Activated gamma-delta T cell treated with anti-CD3 and anti-CD28 coated beads, Interleukin-2, amount 50 U/mL, for 16 hours (primary cell): ENCODE results near the gene ERCC6.
A peak's percentile ranks its signal among the peaks of the same experiment; 100 is the strongest.

Experiments
- DNase-seq: peaks from one replicate; pipeline ENCODE4 v3.0.0-alpha.2; 2020; ENCODE audit warnings: low read depth

Gene ERCC6

DNA sequence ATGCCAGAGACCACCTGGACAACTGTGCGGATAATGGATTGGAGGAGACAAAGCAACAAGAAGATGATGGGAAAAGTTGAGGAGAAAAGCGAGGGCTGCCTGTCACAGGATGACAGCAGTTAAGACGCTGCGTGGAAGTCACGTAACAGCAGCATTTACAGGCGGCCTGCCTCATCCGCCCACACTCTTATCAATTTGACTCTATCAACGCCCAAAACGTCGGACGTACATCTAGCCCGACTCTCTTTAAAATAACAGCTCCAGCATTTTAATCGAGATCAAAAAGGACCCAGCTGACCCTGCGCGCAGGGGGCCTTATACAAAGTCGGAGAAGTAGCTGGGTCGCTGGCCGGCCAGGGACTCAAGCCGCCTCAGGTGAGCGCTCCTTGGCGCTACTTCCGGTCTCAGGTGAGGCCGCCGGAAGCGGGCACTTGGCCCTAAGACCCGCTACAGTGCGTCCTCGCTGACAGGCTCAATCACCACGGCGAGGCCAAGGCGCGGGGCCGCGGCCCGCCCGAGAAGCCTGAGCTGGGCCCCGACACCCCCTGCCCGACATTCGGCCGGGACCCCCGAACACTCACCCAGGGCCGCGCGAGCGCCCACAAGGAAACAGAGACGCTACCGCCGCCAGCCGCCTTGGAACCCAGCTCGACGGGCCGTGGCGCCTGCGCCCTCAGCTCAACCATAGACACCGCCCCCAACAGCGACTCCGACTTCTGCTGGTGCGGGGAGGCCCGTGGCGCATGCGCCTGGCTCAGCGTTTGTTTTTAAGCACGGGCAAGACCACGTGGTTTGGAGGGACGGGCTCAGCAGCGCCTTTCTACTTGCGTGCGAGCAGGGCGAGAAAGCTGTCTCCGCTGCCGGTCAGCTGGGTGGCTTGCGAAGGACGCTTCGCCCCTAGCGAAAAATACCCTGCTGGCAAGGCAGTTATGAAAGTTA lies at the start of gene ERCC6:
Gene ERCC6 (minus strand): TSS at position 741 of the 939 bp plus-strand sequence.
- DNase-seq: peak; percentile 95

DNA sequence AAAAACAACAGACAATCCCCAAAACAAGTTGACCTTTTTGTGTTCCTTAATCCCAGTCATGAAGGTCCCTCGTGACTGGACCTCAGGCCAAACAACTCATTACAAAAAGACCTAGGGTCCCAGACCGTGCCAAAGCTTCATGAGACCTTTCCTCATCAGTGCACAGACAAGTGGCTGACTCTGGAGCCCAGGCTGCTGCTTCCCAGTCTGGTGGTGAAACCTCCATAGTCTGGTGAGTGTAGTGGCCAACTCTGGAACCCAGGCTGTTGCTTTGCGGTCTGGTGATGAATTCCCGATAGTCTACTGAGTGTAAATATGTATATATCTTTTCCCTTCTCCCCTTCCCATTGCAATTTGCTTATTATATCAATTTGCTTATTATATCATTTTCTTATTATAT lies 49.1 kb upstream of the ERCC6 start:
- no peak for DNase-seq

DNA sequence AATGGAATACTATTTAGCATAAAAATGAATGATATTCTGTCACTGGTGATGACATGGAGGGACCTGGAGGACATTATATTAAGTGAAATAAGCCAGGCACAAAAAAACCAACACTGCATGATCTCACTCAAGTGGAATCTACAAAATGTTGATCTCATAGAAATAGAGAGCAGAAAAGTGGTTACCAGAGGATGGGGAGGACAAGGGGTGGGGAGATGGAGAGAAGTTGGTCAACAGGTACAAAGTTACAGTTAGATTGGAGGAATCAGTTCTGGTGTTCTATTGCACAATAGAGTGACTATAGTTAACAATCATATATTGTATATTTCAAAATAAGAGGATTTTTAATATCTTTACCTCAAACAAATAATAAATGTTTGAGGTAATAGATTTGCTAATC lies 46.5 kb upstream of the ERCC6 start:
- DNase-seq: no peak

DNA sequence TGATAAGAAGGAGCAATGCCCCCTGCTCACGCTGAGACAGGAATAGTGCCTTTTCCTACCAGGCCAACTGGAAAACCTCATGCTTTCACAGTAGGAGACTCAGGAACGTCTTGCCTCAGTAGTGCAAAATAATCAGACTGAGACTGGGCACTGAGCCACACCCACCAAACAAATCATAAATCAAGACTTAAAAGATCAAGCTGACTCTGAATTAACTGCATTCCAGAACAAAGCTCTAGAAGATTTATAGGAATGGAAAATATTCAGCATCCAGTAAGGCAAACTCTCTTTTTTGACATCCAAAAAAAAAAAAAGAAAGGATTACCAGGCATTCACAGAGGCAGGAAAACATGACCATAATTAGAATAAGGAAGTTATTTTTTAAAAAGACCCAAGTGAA lies 40.7 kb upstream of the ERCC6 start:
- no peak for DNase-seq

DNA sequence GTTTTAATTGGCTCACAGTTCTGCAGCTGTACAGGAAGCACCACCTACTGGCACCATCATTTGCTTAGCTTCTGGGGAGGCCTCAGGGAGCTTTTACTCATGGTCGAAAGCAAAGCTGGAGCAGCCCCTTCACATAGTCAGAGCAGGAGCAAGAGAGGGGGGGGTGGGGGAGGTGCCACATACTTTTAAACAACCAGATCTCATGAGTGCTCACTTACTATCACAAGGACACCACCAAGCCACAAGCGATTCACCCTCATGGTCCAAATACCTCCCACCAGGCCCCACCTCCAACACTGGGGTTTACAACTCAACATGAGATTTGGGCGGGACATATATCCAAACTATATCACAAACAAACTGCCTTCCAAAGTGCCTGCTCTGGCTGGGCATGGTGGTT lies 39.5 kb upstream of the ERCC6 start:
- DNase-seq: no peak

DNA sequence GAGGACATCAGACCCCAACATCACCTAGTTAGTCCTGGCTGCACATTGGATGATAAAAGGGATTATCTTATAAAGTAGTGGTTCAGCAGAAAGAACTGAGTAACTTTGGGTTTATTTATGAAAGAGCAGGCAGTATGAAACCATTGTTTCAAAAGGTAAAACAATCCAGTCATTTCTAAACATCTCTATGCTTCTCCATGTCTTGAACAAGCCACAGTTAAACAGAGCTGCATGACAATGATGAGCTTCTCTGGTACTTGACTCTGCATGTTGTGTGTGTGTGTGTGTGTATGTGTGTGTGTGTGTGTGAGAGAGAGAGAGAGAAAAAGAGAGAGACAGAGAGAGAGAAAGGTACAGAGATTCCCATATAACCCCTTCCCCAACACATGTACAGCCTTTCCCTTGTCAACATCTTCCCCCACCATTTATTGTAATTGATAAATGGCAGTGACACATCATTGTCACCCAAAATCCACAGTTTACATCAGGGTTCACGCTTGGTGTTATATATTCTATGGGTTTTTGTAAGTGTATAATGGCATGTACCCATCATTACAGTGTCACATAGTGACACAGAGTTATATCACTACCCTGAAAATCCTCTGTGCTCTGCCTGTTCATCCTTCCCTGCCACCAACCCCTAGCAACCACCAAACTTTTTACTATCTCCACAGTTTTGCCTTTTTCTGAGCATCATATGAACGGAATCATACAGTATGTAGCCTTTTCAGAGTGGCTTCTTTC lies 38.4 kb upstream of the ERCC6 start:
- no peak for DNase-seq

DNA sequence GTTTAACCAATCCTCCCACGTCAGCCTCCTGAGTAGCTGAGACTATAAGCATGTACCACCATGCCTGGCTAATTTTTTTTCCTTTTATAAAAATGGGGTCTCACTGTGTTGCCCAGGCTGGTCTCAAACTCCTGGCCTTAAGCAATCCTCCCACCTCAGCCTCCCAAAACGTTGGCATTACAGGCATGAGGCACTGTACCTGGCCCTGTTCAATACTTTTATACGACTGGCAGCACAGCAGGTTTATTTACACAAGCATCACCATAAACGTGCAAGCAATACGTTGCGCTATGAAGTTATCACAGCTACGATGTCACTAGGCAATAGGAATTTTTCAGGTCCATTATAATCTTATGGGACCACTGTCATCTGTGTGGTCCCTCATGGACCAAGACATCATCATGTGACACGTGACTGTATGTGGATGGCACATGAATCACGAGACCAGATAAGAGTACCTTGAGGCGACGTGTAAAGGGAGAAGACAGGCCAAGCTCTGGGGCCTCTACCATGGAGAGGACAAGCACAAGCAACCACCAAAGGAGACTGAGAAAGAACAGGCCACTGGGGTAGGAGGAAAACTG lies 36.7 kb upstream of the ERCC6 start:
- no peak for DNase-seq

DNA sequence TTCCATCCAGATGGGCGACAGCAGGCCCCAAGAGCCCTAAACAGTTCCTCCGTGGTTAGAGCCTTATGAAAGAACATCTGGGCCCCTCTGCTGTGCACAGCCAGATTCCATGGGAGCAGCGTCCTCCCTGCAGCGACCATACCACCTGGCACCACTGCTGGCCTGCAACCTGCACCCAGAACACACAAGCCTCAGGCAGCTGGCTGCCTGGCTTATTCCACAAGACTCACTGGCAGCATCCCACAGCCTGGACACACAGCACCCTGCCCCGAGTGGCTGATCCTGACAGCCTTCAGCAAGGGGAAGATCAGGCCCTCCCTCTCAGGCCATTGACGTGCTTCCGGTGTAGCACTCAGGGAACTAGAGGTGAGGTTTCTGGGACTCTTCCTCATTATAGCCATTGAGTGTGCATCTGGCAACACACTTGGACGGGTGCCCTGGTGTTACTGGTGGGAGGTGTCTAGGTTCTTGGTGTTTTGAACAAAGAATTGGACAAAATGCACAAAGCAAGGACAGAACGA lies 33.7 kb upstream of the ERCC6 start:
- DNase-seq: no peak

DNA sequence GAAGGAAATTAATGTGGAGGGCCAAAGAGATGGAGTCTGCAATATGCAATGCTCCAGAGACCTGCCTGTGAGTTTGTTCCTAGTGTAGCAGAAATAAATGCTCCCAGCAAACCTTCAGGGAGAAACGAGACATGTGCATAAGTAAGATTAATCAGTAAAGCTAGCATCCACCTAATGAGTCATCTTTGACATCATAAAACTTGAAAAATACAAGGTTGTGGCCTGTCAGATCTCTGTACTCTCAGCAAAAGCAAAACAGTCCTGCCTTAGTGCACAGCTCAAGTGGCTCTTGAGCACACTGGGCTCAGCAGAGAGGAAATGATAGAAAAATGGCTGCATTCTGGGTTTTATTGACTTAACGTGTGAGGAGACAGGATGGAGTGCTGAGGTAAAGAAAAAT lies 32.5 kb upstream of the ERCC6 start:
- DNase-seq: no peak

DNA sequence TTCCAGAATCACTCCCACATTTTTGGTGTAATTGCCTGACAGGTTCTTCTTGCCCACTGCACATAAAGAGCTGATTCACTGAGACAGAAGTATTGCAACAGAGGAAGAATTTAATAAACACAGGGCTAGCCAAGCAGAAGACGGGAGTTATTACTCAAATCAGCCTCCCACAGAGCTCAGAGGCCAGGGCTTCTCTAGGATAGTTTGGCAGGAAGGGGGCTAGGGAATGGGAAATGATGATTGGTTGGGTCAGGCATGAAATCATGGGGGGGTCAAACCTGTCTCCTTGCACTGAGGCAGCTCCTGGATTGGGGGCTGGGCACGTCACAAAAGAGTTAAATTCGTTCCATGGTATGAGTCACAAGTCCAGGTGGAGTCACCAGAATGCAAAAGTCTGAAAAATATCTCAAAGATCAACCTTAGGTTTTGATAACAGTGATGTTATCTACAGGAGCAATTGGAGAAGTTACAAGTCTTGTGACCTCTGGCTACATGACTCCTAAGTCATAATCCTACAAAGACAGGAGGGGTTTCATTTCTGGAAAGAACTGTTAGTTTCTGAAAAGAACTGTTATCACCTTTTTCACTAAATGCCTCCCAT lies 30.2 kb upstream of the ERCC6 start:
- DNase-seq: no peak

DNA sequence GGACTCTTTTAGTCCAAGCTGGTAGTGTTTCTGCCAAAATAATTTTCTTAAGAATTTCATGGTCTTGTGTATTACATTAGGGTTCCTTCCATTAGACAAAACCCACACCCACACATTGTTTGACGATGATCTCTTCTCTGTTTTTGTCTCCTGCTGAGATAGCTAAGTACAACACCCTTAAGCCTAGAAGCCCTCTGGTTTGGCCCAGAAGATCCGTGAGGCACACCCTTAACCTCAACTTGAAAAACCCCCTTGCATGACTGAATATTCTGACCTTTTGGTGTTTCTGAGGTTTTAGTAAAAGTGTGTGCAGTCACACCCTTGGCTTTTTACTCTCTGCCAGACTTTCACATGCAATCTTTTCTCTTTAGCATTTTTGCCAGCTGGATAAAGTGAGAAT lies 29.3 kb upstream of the ERCC6 start:
- no peak for DNase-seq

DNA sequence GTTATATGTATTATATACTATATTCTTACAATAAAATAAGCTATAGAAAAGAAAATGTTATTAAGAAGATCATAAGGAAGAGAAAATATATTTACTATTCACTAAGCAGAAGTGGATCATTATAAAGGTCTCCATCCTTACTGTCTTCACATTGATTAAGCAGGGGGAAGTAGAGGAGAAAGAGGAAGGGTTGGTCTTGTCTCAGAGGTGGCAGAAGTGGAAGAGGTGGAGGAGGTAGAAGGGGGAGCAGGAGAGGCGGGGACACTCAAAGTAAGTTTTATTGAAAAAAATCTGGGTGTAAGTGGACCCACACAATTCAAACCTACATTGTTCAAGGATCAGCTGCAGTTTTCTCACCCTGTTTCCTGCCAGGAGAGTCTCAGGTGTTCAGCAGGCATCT lies 28.9 kb upstream of the ERCC6 start:
- no peak for DNase-seq

DNA sequence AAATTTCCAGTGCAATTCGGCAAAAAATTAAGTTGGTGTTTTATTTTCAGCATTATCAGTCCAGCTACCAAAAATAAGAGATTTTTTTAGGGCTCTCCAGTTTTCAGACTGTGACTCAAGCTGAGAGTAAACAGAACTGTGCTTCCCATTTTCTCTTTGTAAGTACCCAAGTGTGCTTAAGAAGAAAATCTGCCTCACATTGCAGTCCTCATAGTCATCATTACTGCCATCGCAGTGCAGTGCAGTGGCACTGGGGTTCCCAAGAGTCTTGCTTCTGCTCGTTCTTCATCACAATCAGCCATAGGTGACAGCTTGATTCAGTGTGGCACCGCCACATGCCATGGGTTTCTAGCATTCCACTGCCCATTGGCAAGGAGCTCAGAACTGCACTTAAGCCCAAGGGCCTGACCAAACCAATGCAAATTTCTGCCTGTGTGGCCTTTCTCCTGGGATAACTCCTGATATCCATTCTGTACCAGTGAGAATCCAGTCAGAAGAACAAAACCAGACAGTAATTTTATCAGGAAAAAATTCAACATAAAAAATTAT lies 25.6 kb upstream of the ERCC6 start:
- no peak for DNase-seq

DNA sequence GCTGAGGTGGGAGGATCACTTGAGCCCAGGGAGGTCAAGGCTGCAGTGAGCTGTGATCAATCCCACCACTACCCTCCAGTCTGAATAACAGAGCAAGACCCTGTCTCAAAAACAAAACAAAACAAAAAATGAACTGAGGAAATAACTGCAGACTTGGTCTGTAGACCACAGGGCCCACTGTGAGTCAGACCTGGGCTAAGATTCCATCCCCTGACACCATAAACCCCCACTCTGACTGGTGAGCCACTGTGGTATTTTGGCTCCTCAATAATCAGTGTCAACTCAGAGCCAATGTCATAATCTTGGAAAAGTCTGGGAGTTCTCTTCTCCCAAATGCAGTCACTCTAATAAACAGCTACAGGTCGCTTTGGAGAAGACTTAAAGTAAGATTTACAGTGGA lies 24.0 kb upstream of the ERCC6 start:
- DNase-seq: no peak

DNA sequence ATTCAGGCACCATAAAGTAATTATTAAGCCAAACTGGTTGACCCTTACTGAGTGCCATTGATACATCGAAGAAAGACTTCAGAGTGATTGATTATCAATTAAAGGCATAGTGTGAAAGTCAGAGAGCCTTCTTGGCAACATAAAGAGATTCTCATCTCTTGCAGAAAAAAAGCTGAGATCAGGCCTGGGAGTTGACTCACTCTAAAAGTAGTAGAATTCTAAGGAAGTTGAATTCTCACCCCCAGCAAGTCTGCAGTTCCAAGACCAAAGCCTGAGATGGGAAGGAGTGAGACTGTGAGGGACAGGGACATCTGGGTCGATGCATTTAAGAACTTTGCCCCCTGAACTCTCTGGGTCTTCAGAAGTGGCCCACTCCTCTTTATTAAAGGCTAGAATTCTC lies 21.6 kb upstream of the ERCC6 start:
- no peak for DNase-seq

DNA sequence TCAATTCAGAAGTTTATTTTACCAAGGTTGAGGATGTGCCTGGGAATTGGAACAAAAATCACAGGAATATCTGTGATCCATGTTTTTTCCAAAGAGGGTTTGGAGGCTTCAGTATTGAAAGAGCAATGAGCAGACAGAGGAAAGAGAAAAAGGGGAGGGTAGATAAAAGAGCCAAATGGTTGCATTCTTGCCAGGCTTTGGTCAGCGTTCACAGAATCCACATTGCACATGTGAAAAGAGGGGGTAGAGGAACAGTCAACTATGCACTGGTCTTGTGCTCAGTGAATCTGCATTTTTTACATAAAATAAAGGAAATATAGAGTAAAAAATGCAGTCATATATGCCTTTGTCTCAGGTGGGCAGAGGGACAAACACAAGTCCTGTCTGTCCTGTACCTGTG lies 20.6 kb upstream of the ERCC6 start:
- DNase-seq: no peak

DNA sequence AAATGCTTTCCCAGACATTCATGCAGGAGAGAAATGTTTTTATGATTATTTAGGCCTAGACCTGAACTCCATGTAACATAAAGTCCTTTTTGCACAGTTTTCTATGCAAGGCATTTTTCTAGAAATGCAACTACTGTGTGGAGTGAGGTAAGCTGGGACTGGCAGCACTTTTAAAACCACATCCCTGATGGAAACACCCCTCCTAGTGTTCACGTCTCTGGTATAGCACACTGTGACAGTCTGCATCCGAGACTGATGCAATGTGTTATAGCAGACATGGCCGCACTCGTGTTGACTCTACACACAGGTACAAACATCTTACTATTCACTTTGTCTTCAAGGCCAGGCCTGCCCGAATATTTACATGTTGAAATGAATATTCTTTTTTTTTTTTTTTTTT lies 19.3 kb upstream of the ERCC6 start:
- DNase-seq: no peak

DNA sequence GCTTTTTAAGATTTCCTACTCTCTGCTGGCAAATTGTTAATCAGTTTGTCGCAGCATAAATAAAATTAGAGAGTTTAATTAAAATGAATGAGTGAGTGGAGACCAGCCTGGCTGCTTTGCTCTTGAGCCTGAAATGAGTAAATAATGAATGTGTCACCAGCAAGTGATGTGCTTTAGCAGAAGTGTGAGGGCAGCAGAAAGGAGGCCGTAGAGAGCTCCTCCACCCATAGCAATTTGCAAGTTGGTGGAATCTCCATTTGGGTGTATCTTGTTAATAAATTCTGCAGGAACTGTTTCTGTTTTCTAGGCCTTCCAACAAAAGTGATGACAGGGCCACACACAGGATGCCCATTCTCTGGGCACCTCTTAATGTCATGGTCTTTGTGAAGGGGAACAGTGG lies 18.8 kb upstream of the ERCC6 start:
- no peak for DNase-seq

DNA sequence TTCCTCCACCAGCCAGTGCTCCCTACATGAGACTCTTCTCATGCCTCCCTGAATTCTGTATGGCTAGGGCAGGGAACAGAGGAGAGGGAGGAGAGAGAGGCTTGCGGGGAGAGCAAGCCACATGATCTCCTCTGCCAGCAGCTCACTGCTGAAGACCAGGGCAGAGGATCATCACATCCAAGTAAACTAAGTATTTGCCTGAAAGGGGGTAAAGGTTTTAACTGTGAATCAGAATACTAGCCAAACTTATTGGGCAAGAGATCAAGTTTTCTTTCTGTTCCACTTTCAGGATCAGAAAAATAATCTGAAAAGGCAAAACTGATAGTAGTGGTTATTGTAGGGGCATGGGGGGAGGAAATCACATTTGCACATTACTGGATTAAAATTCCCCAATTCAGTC lies 17.8 kb upstream of the ERCC6 start:
- DNase-seq: no peak

DNA sequence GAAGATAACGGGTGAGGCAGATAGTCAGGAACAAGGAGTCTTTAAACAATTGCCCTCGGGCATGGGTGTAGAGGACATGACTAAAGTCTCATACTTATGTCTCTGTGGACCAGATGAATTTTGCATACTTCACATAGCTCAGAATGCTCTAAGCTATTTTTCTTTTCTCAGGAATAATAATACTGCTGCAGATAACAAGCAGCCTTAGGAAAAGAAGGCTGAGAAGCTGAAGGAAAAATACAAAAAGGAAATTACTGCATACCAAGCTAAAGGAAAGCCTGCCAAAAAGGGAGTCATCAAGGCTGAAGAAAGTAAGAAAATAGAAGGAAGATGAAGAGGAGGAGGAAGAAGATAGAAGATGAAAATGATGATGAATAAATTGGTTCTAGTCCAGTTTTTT lies 13.4 kb upstream of the ERCC6 start:
- DNase-seq: no peak

DNA sequence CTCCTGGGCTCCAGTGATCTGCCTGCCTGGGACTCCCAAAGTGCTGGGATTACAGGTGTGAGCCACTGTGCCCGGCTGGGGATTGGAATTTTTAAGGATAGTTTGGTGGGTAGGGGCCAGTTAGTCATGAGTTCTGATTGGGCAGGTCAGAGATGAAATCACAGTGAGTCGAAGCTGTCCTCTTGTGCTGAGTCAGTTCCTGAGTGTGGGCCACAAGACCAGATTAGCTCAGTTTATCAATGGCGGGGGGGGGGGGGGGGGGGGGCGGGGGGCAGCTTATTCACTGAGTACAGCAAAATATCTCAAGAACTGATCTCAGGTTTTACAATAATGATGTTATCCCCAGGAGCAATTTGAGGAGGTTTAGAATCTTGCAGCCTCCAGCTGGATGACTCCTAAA lies 11.6 kb upstream of the ERCC6 start:
- no peak for DNase-seq
